K562 (cell line): ENCODE data around the gene SAFB. TPM values are rescaled to one million over a fixed set of nuclear protein-coding genes. Genes with fewer than 3 reads are reported as not detected.

Source experiments
- CBFA2T3 ChIP-seq: fragments of 450-650 bp; IDR thresholded peaks from 2 replicates; pipeline ENCODE4 v1.6.1; 2017
- CBX3 ChIP-seq, 2 experiments: IDR thresholded peaks; 1 replicate in 1 of 2; 2 replicates in 1 of 2; pipeline ENCODE4 v1.6.1; 2012; ENCODE audit warnings: inconsistent platforms in 2 of 2, low read length in 2 of 2, borderline replicate concordance in 1 of 2, control low read depth in 1 of 2
- CREM ChIP-seq: IDR thresholded peaks from 2 replicates; pipeline ENCODE4 v1.6.1; 2014; ENCODE audit warnings: antibody characterized with exemption, low read depth
- L3MBTL2 ChIP-seq: fragments of 450-650 bp; IDR thresholded peaks from 2 replicates; pipeline ENCODE4 v1.6.1; 2016; ENCODE audit warnings: mild to moderate bottlenecking, moderate library complexity
- NCOR1 ChIP-seq: fragments of 450-650 bp; IDR thresholded peaks from 2 replicates; pipeline ENCODE4 v1.6.1; 2016; ENCODE audit warnings: mild to moderate bottlenecking, moderate library complexity
- NR2C2 ChIP-seq, 2 experiments: fragments of 200-800 bp in 1 of 2; sonication (Bioruptor generic) in 1 of 2; sonication (generic) in 1 of 2; formaldehyde crosslinking in 1 of 2; IDR thresholded peaks; 2 replicates each; pipeline versions ENCODE4 v1.6.1 to v1.8.0; 2016 to 2022; ENCODE audit warnings: mild to moderate bottlenecking in 1 of 2, missing compliant biosample characterization in 1 of 2, missing genetic modification characterization in 1 of 2, missing genetic modification reagents in 1 of 2
- PBX2 ChIP-seq, 2 experiments: IDR thresholded peaks in 1 of 2; conservative IDR thresholded peaks in 1 of 2; 2 replicates each; pipeline ENCODE4 v1.6.1; 2016; ENCODE audit warnings: low read depth in 2 of 2, mild to moderate bottlenecking in 1 of 2, missing compliant biosample characterization in 1 of 2, missing genetic modification characterization in 1 of 2, moderate library complexity in 1 of 2
- ZNF184 ChIP-seq: sonication (generic); formaldehyde crosslinking; IDR thresholded peaks from 2 replicates; pipeline ENCODE4 v1.5.0; 2020; ENCODE audit warnings: missing genetic modification reagents
- ZNF592 ChIP-seq: fragments of 450-650 bp; IDR thresholded peaks from 2 replicates; pipeline ENCODE4 v1.6.1; 2017; ENCODE audit warnings: antibody characterized with exemption, mild to moderate bottlenecking
- polyA plus RNA-seq, 8 experiments: library from polyadenylated mRNA; depleted of rRNA in 4 of 8; stranded (reverse) in 5 of 8; unstranded in 3 of 8; fragments of >200 nt; fragmentation: Nextera tagmentation in 2 of 8; fragmentation: Illumina TruSeq in 1 of 8; extraction: Ambion mirVana in 2 of 8; extraction: Trizol in 1 of 8; gene quantifications; 2 replicates each; pipeline versions ENCODE4 v1.2.1 to v1.2.3, GENCODE V29; 2011 to 2014; ENCODE audit warnings: inconsistent platforms in 1 of 8, missing spikeins in 1 of 8
- total RNA-seq, 7 experiments: library from RNA; depleted of rRNA in 6 of 7; stranded (reverse); fragments of >200 nt in 6 of 7; fragmentation: Illumina TruSeq in 2 of 7; extraction: Trizol in 2 of 7; gene quantifications; 2 replicates each; pipeline versions ENCODE4 v1.2.1 to v1.2.3, GENCODE V29; 2011 to 2021; ENCODE audit warnings: low replicate concordance in 1 of 7

The SAFB gene
- total and polyA plus RNA-seq, 9 of the 15 experiments (the other 6 are each of a cell fraction or from before 2014, with no cell fraction given) = 1.1 to 151 (median 83.1) TPM

- TF ChIP-seq PBX2 (CRISPR knock-in tag; IDR thresholded peaks at IDR 0.05; ENCODE audit: low read depth) (no peak), PBX2 (tag; conservative IDR thresholded peaks at IDR 0.05; ENCODE audit: low read depth) (peak; percentile 86), CBX3 (IDR thresholded peaks at IDR 0.05; ENCODE audit: borderline replicate concordance in 1 of 2, low read length in 2 of 2) (no peak), ZNF184 (CRISPR knock-in tag) (no peak), NR2C2 (CRISPR knock-in tag; IDR thresholded peaks at IDR 0.05) (no peak), NR2C2 (tag; IDR thresholded peaks at IDR 0.05) (no peak), L3MBTL2 (0 out of 2 replicates have a peak, but pooled peaks have one; percentile 32), ZNF592 (no peak), NCOR1 (no peak), CBFA2T3 (no peak), CREM (peak; percentile 6; the same call in 1 of the 2 replicates)
- TF ChIP-seq, all 486 proteins: peak for 9
Observed at GRCh38 chr19:5683177-5683886, 60.4 kb downstream of the SAFB start (continued).
